Activated T-helper 17 cell treated with anti-CD3 and anti-CD28 coated beads, Interleukin-2, amount 50 U/mL, for 72 hours (primary cell): ENCODE measurements around the gene IQSEC2. TPM values are rescaled to one million over a fixed set of nuclear protein-coding genes. Genes with fewer than 3 reads are reported as not detected.

Source experiments
- ATAC-seq: fragments of 150-1000 bp; cut with Tn5 transposase; replicated peaks from 2 replicates; pipeline ENCODE4 v1.10.0; 2021; ENCODE audit warnings: mild to moderate bottlenecking, moderate library complexity
- H3K27ac Mint-ChIP-seq: one replicate; pipeline ENCODE4 v1.8.0; 2022; ENCODE audit warnings: mixed read lengths
- H3K27me3 Mint-ChIP-seq: one replicate; pipeline ENCODE4 v1.8.0; 2022; ENCODE audit warnings: mixed read lengths
- H3K36me3 Mint-ChIP-seq: one replicate; pipeline ENCODE4 v1.8.0; 2022; ENCODE audit warnings: low read depth, mild to moderate bottlenecking, mixed read lengths
- H3K4me1 Mint-ChIP-seq: one replicate; pipeline ENCODE4 v1.8.0; 2022; ENCODE audit warnings: mixed read lengths
- H3K4me3 Mint-ChIP-seq: one replicate; pipeline ENCODE4 v1.8.0; 2022; ENCODE audit warnings: mild to moderate bottlenecking, mixed read lengths
- H3K9me3 Mint-ChIP-seq: one replicate; pipeline ENCODE4 v1.8.0; 2022; ENCODE audit warnings: mixed read lengths
- total RNA-seq, 2 donors: library from RNA; stranded (reverse); gene quantifications; one replicate each; pipeline ENCODE4 v1.2.3, GENCODE V29; 2022

IQSEC2 gene
- total RNA-seq, 2 donors from 2014 or later, result 0.32 to 0.56 TPM

DNA sequence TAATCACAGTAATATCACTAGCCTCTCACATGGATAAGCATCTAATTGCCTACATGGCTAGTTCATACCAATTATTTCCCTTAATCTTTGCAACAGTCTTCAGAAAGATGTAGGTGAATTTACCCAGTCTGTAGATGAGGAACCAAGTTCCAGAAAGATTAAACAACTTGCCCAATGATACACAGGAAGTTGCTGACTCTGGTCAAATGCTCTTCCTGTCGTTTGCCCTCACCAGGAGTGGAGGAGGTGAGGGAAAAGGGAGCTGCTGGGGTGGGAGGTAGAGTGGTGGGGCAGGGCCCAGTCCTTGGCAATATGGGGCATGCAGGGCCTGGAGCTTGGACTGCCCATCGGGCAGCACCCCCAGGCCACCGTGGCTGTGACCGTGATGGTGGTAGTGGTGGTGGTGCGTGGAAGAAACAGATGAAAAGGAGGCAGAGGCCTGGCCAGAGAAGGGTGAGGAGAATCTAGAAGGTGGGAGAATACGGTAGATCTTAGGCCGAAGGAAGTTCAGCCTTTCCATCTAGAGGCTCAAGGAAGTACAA is 54.1 kb downstream of the IQSEC2 start:
- H3K9me3 Mint-ChIP-seq, result no peaks in the 10 kb centered on the region
- H3K27me3 Mint-ChIP-seq, result no peaks in the 10 kb centered on the region
- H3K4me1 Mint-ChIP-seq, result peaks cover 10% of the 10 kb centered on the region

DNA sequence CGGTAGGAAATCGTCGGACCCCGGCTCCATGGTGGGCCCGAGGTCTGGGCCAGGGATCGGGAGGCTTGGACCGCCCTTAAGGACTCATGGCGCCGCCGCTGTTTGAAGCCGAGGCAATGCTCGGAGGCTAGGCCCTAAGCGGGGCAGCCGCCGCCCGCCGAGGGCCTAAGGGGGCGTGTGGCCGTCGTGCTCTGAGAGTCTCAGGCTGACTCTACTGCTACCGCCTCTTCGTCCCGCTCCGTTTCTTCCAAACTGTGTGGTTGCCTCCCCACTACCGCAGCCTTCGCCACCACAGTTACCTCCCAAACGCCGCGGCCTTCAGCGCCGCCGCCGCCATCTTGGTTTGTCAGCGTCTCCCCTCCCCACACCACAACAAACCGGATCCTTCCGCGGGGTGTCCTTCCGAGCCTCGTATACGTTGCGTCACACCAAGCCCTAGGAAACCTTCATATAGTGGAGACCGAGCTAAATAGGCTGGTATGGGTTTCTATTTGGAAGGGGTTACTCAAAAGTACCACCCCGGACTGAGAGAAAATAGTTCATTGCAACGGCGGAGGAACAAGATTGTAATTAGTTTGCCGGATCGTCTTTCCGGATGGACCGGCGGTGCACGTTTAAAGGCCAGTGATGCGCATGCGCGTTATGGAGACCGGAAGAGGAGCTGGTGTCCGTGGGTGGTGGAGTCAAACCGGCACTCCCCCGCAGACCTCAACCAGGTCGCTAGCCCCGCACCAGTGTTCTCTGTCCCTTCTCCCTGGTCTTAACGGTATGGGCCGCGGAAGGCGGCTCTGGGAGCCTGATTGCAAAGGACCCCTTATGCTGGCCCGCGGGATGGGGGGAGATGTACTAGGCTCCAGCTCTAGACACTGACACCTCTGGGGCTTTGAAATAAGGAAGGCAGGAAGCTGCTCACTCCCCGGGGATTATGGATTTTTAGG is 56.3 kb downstream of the IQSEC2 start, which contains the start of gene KDM5C:
Gene KDM5C, minus strand, starts transcription at position 348 of the 938 bp plus-strand sequence. Its CDS starts 318 bp downstream, at position 30.
- peaks cover 10% of the 10 kb centered on the region for H3K4me1 Mint-ChIP-seq
- H3K27me3 Mint-ChIP-seq, result no peaks in the 10 kb centered on the region
- H3K27ac Mint-ChIP-seq, result peak within 1 kb of the TSS; percentile 99
- peak within 1 kb of the TSS; percentile 88 for H3K4me3 Mint-ChIP-seq
- H3K36me3 Mint-ChIP-seq, result peaks cover 52% of the 10 kb centered on the region
- H3K9me3 Mint-ChIP-seq, result no peaks in the 10 kb centered on the region
- ATAC-seq, result peak; percentile 77

More for the DNA sequence above, 54.1 kb downstream of the IQSEC2 start:
- ATAC-seq, result no peak
- Mint-ChIP-seq H3K4me3 (no peak overlapping the region), H3K36me3 (peaks cover 32% of the 10 kb centered on the region), H3K27ac (peak overlapping the region; percentile 52)

DNA sequence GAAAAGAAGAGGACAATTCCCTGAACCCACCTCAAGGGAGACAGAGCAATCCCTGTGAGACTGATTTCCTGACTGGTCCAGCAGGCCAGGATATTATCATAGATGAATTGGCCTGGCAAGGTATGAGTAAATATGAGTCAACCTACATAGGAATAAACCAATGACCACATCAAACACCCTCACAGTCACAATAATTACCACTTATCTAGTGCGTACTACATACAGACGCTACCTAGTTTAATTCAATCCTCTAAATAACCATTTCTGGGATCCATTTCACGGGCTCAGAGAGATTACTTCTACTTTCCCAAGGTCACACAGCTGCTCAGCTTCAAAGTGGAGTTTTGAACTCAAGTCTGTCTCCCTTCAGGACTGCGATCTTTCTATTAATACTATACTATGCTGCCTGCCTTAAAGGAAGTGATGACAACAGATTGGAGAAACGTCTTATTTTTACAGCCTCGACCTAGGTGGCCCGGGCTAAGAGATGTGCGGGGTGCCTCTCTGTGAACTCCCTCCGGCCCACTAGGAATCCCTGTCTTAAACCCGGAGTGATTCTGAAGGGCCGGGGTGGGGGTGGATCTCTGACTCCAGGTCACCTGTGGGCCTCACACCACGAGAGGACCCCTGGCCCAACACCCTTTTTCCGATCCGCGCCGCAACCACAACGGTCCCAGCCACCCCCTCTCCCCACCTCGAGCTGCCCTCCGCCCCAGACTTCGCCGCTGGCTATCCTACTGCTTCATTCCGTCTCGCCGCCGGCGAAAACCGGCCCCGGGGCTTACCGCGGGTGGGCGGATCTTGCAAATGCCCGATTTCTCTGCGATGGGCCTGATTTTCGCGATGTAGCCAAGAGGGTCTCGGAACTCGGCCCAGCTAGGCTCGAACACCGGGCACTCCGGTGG is 57.2 kb downstream of the IQSEC2 start:
- ATAC-seq, result peak; percentile 86
- H3K9me3 Mint-ChIP-seq, result no peaks in the 10 kb centered on the region
- H3K4me1 Mint-ChIP-seq, result peaks cover 10% of the 10 kb centered on the region
- peaks cover 62% of the 10 kb centered on the region for H3K36me3 Mint-ChIP-seq
- no peaks in the 10 kb centered on the region for H3K27me3 Mint-ChIP-seq
- H3K27ac Mint-ChIP-seq, result peak overlapping the region; percentile 99
- H3K4me3 Mint-ChIP-seq, result peak overlapping the region; percentile 88

DNA sequence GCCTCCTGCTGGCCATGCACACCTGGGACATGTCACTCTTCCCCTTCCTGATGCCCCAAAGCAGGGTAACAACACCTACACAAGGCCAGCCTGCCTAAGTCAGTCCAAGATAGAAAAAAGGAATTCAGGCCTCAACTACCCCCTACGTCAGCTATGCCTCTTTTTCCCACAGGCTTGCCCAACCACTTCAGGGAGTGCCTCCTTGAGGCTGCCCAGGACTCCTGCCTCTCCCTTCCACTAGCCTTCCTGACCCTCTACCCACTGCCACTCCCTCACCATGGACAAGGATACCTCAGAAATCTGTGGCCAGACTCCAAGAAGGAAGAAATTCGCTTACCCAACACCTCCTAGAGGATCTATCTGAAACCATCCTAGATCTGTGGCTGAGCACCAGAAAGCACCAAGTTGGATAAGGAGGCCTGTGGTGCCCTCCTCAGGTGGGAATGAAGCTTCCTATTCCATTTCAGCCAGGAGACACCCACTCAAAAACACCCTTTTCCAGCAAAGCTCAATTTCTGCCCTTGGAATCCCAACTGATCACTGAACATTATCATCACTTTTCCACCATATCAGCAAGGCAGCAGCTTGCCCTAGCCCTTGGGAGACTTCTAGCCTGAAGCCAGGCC is 58.2 kb downstream of the IQSEC2 start:
- Mint-ChIP-seq H3K27ac (peak overlapping the region; percentile 99), H3K4me3 (peak overlapping the region; percentile 88), H3K4me1 (peaks cover 10% of the 10 kb centered on the region), H3K9me3 (no peaks in the 10 kb centered on the region), H3K27me3 (no peaks in the 10 kb centered on the region), H3K36me3 (peaks cover 68% of the 10 kb centered on the region)
- no peak for ATAC-seq

Other genes with a start within 250 kb of the IQSEC2 start
- not detected for gene GPR173, start 232.8 kb downstream of the IQSEC2 start, total RNA-seq
- gene TSPYL2, start 199.2 kb downstream of the IQSEC2 start, total RNA-seq, result 100 to 1,000 TPM in 1 of 2 donors, 10 to 100 TPM in 1; 28.2 to 134 TPM
- 10 to 100 TPM; 18.6 to 44.9 TPM for gene KANTR, start 187.4 kb downstream of the IQSEC2 start, total RNA-seq
- gene KDM5C, start 56.4 kb downstream of the IQSEC2 start, total RNA-seq, result 100 to 1,000 TPM in 1 of 2 donors, 10 to 100 TPM in 1; 93.3 to 147 TPM
- 100 to 1,000 TPM in 1 of 2 donors, 10 to 100 TPM in 1; 77.6 to 124 TPM for gene SMC1A, start 141.1 kb upstream of the IQSEC2 start, total RNA-seq
- under 1 TPM; 0.71 to 0.74 TPM for gene RIBC1, start 141.3 kb upstream of the IQSEC2 start, total RNA-seq
- gene HSD17B10, start 152.8 kb upstream of the IQSEC2 start, total RNA-seq, result 100 to 1,000 TPM in 1 of 2 donors, 10 to 100 TPM in 1; 52.3 to 149 TPM